Renal cortical epithelial cell (primary cell): ENCODE measurements around the gene LPGAT1. TPM values are rescaled to one million over a fixed set of nuclear protein-coding genes. Genes with fewer than 3 reads are reported as not detected.

ENCODE experiments used
- DNase-seq: peaks from one replicate; pipeline ENCODE4 v3.0.0-alpha.2; 2011; ENCODE audit warnings: low read depth
- total RNA-seq: library from RNA; depleted of rRNA; stranded (reverse); fragments of >200 nt; gene quantifications from 2 replicates; pipeline ENCODE4 v1.2.3, GENCODE V29; 2014

The LPGAT1 gene
- total RNA-seq, 1 donor from 2014 or later: 55.4 TPM

DNA sequence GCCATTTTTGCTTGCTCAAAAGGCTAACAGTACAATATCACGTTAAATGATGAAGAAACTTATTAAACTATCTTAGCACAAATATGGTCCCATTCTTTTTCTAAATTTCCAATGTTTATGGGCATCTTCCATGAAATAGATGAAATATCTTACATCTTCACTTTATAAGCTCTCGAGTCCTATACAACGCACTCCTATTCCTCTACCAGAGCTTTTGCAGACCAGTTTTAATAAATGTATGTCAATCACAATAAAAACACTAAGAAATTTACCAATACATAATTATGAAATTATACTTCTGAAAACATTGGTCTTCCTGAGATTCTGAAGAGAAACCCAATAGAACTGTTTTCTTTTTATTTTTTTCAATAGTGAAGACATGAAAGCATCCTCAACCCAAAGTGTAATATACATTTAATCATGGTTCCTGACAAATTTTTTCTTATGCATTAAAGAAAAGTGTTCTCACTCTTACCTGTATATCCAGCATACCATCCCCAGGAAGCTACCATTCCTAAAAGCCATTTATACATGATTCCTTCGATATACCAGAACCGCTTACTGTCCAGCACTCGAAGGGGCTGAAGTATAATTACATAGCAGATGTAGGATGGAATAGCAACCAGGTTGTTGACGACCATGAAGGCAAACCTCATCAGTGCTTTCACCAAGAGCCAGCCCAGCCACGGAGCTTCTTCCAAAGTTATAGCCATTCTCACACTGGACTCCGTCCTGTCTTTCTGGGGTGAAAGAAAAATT, 1.8 kb downstream of the LPGAT1 start:
- DNase-seq: peak; percentile 10

DNA sequence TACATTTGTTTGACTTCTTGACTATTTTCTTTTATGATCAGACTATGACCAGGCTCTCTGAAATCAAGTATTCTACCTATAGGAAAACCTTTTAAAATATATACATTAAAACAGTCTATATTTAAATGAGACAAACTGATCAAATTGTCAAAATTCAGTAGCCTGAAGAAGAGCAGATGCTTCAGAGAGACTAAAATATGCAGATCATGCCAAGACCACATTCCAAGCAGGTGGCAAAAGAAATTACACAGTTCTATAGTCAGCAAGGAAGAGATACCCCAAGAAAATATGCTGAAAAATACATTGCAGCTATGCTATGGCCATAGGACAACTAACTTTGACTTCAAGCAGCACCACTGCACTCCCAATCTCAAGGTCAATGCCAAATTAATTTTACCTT, 3.5 kb downstream of the LPGAT1 start:
- no peak for DNase-seq

DNA sequence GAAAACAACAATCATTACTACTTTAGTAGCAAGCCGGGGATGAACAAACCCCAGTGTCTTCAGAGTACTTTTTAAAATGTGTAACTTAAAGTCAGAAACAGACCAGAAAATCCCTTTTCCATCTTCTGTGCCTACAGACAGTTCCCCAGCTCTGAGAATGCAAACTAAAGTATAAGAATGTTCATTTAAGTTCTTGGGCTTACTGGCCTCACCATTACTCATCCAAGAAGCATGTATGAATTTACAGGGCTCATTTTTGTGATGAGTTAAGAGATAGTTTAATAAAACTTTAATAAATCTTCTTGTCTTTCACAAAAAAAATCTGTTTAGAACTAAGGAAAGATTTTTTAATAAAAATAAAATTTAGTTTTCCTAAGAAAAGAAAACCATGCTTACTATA, 4.6 kb downstream of the LPGAT1 start:
- DNase-seq: peak; percentile 34

DNA sequence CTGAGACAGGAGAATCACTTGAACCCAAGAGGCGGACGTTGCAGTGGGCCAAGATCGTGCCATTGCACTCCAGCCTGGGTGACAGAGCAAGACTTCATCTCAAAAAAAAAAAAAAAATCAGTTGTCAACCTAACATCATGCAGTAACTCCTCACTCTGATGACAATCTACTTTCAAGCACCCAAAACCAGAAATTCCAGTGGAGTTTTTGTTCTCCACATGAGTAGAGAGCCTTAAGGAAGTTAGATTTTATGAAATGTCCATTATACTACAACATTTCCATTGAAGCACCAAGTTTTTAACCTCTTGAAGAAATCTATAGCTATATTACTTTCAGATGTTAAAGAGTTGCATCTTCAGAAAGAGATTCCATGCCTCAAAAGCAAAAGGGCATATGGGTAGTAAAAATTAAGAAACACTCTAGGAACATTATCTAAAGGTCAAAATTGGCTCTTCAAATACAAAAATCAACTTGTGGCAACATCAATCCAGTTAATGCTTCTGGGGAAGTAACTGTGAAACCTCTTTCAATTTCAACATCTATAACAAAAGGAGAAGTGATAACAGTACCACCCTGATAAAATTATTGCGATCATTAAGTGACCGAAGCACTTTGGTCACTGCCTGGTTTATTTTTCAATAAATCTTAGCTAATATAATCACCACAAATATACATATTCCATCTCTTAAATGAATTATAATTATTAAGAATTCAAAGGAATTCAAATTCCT, 7.7 kb downstream of the LPGAT1 start:
- no peak for DNase-seq

DNA sequence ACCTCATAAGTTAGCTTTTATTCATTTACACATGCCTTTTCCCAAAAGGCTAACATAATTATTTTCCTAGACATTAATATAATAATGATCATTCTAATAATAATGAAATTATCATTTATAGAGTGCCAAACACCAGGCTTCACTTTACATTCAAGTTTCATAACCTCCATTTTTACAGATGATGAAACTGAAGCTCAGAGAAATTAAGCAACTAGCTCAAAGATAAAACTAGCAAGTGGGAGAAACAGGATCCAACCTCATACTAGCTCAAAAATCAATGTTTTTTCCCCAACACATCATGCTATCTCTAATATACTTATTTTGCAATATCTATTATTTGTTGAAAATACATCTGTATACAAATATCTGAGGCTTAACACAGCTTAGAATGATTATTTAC, 14.0 kb downstream of the LPGAT1 start:
- DNase-seq: no peak

DNA sequence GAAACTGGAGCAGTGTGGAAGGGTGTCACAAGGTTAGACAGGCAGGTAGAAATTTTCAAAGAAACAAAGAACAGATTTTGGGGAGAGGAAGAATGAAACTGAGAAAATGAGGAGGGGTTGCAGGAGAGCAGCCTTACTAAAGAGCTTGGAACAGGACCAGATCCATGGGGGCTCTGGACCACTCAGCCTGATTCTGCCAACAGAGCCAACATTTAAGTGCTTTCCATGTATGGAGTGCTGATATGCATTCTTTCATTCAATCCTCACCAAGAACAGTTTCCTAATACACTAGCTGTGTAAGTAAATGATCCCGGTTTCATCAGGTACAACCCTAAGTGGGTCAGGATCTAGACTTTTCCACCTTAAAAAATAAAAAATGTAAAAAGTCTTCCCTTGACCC, 16.2 kb downstream of the LPGAT1 start:
- DNase-seq: no peak

DNA sequence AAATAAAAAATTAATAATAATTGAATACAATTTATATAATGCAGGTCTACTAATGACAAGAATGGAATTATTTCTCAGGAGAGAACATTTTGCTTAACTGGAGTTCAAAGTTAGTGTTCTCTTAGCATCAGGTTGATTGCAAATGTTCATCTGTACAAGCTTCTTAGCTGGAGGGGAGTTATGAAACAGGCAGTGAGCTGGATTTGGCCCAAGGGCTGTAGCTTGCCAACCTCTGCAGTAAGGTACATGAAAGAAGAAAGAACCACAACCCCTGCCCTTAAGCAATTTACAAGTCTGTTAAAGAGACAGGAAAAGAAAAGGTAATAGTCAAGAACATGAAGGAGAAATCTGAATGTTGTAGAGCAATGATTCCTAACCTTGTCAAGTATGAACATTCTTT, 17.0 kb downstream of the LPGAT1 start:
- DNase-seq: peak; percentile 88

DNA sequence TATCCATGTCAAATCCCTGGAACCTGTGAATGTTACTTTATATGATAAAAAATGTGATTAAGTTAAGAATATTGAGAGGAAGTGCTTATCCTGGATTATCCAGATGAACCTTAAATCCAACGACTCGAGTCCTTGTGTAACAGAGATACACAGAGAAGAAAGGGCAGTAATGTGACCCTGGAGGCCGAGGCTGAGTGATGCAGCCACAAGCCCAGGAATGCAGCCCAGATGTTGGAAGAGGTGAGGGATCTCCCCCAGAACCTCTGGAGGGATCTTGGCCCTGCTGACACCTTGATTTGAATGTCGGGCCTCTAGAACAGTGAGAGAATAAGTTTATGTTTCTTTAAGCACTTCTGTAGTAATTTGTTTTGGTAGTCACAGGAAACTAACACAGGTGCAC, 18.0 kb downstream of the LPGAT1 start:
- no peak for DNase-seq

DNA sequence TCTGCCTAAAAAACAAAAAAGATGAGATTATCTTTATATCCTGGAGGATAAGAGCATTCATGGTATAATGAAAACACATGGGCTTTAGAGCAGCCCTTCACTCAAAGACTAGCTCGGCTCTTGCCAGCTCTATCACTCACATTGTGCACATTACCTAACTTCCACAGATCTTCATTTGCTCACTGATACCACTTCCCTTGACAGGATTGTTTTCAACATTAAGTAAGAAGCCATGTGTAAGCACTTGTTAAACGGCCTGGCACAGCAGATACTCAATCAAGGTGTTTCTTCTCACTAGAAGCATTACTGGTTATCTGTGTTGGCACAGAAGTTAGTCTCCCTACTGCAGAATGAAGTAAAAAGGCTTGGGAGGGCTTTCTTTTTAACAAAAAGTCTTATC, 18.7 kb downstream of the LPGAT1 start:
- DNase-seq: no peak

DNA sequence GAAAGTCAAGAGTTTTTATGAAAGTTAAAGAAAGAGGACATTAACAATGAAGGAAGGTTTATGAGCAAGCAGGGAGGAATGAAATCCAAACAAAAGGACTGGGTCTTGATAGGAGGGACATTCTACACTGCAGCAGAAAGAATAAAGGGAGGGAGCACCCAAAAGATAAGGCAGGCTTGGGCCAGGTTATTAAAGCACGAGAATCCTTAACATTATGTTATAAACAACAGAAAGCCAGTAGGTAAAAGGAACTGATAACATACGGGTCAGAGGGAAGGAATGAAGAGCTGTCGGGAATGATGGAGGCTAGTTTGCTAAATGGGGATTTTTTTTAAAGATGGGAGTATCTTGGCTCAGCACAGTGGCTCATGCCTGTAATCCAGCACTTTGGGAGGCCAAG, 19.4 kb downstream of the LPGAT1 start:
- DNase-seq: no peak

DNA sequence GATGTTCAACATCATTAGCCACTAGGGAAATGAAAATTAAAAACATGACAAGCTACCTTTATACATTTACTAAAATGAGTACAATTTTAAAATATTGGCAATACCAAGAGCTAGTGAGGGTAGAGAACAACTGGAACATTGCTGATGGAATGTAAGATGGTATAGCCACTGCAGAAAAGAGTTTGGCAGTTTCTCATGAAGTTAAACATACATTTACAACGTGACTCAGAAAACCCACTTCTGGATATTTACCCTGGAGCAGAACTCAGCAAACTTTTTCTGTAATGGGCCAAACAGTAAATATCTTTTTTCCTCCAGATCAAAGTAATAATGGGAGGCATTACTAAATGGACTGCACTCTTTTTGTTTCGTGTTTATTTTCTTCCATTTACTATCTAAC, 22.1 kb downstream of the LPGAT1 start:
- DNase-seq: no peak

DNA sequence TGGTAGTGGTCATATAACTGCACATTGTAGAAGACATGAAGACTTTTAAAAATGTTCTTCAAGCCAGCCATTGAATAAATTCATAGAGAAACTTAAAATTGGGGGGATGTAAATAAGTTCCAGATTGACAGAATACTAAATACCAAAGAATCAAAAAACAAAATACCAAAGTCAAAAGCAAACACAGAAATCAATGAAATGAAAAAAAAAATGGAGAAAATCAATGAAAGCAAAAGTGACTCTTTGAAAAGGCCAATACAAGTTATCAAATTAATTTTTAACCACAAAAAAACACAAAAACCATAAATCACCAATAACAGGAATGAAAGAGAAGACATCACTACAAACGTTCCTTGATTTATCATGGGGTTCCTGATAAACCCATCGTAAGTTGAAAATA, 25.6 kb downstream of the LPGAT1 start:
- no peak for DNase-seq

DNA sequence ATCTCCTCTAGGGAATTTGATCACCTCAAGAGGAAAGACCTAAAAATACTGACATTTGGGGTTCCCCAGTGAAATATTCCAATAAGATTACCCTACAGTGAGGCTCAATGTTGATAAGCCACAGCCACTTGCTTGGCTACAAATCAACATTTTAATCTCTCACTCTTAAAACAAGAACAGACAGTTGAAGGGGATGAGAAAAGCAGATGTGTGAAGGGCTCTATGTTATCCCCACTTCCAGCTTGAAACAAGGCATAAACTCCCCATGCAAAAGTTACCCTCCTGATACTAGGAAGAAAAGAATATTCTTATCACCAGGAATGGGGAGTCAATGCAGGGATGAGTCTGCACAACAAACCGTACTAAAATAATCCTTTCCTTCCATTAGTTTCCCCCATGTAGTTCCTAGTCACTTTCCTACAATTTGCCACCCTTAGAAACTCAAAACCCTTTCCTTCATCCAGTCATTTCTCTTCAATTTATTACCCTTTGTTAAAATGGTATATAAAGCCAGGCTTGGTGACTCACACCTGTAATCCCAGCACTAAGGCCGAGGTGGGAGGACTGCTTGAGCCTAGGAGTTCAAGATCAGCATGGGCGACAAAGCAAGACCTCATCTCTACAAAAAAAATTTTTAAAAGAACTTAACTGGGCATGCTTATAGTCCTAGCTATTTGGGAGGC, 29.5 kb downstream of the LPGAT1 start:
- DNase-seq: no peak

DNA sequence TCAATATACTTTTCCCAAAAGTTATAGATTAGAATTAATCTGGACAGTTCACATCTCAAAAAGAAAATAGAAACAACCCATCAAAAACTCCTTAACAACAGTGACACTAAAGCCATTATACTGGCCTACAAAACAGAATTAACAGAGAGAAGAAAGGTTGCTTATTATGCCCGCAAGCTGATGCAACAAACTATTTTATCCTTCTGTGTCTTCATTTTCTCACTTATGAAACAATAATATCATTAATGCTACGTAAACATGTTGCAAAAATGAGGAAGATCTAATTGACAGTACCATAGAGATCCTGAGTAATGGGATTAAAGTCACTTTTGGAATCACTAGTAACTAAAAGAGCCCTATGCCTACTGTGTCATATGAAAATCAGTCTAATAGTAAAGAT, 32.6 kb downstream of the LPGAT1 start:
- DNase-seq: no peak

DNA sequence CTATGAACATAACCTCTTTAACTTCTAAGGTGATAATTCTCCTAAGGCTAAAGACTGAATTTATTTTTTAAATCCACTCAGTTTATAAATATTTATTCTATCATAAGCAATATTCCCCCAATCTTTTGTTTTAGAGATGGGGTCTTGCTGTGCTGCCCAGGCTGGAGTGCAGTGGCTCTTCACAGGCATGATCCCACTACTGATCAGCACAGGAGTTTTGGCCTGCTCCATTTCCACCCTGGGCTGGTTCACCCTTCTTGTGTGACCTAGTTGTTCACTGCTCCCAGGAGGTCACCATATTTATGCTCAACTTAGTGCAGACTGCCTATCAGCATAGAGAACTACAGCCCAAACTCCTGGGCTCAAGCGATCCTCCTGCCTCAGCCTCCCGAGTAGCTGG, 38.6 kb downstream of the LPGAT1 start:
- DNase-seq: no peak

DNA sequence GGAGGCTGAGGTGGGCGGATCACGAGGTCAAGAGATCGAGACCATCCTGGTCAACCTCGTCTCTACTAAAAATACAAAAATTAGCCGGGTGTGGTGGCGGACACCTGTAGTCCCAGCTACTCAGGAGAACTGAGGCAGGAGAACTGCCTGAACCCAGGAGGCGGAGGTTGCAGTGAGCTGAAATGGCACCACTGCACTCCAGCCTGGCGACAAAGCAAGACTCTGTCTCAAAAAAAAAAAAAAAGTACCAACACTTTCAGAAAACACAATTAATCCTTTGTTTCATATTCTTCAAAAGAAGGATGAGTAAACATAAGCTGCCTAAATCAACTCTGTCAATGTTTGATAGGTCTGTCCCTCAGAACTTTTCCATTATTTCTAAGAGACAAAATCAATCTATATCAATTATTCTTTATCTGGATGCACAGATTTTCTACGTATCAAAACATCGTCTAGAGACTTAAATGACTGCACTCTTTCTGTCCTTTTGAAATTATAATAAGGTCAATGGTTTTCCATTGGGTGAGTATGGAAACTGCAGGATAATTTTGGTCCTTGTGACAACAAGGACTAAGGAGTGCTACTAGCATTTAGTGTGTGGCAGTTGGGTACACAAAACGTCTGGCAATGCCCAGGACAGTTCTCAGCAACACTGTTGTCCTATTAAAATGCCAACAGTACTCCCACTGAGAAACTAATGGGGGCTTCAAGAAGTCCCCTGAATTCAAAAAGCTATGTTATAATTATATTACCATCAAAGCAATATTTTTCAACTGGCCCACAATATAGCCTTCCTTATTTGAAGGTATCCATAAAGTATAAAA, 40.7 kb downstream of the LPGAT1 start:
- no peak for DNase-seq

DNA sequence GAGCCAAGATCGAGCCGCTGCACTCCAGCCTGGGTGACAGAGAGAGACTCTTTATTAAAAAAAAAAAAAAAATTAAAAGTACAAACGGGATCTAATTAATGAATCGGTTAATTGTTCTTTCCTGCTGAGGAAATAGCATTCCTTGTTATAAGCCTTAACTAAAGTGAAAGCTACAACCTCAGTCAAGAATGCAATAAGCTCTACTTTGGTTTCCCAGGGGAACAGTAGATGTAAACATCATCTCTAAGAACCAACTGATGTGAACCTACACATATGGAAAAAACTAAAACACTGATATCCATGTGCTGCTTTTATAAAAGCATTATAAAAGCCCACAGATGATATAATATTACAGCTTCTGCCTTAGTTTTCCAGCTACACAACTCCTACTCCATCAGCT, 41.9 kb downstream of the LPGAT1 start:
- peak; percentile 9 for DNase-seq

DNA sequence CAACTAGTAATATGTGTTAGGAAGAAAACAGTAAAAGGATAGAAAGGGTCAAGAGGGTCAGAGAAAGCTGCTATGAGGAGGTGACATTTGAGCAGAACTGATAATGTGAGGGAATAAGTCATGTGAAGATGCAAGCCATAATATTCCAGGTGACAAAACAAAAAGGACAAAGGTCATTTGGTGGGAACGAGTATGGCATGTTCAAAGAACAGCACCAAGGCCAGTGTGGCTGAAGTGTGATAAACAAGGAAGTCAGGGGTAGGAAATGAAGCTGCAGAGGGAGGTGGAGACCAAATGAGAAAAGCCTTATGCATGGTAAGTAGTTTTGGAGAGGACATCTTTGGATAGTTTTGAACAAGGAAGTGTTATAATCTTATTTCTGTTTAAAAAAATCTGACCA, 46.7 kb downstream of the LPGAT1 start:
- no peak for DNase-seq

DNA sequence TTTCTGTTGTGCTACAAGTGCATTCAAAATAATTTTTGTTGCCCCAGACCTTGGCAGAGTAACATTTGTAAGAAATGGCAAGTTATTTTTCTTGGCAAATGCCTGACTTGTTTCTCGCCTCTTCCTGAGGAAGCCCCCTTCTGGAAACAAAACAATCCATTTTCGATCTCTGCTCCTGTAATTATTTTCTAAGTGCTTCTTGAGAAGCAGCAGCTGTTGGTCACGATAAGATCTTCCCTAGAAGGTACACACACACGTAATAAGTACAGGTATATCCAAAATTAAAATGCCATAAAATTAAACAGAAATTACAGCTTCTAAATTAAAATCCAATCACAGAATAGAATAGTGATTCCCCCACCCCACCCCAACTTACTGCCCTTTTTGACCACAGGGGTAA, 47.3 kb downstream of the LPGAT1 start:
- no peak for DNase-seq

DNA sequence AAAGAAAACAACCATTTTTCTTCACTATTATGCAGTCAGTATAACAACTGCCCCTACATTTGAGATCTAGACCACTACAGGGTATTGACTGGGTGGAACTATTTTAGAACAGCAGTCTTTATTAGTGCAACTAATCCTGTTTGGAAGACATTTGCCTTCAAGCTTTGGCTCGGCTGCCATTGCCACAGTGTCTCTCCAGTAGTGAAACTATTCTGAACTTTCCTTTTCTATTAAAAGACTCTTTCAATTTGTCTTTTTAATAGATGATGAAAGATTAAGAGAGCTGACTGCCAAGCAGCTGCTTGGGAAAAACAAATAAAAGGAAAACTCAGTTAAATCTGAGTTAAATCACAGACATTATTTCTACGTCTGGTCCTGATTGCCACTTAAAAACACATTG, 49.3 kb downstream of the LPGAT1 start:
- DNase-seq: no peak

DNA sequence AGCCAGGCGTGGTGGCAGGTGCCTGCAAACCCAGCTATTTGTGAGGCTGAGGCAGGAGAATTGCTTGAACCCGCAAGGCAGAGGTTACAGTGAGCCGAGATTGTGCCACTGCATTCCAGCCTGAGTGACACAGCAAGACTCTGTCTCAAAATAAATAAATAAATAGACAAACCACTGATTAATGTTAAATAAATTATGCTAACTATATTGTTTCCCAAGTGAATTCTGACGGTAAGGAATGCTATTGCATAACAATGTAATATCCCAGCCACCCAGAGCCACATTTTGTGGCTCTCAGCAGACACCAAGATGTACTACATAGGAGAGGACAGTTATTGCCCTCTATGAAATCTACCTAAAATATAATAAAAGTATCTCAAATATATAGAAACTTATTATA, 55.4 kb downstream of the LPGAT1 start:
- DNase-seq: peak; percentile 51

DNA sequence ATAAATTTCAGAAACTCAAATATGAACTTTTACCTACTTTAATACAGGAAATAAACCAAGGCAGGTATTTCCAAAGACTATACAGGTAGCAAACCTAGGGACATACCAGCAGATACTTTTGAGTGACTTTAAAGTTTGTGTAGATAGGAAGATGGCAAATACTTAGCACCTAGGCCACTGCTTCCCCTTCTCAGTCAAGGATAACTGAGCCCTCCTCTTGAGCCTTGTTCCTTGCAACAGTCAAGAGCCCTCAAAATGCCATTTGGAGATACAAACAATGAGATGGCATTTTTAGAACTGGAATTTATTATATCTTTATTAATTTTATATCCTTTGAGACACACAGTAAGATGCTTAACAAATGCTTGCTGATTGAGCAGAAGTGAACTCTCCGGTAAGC, 65.9 kb downstream of the LPGAT1 start:
- no peak for DNase-seq
